ENCODE measurements around the gene GBGT1. TPM values are rescaled to one million over a fixed set of nuclear protein-coding genes. Genes with fewer than 3 reads are reported as not detected.

Gene GBGT1
- total and polyA plus RNA-seq, 9 of the 15 experiments (the other 6 are each of a cell fraction or from before 2014, with no cell fraction given), result 0.55 to 25.8 (median 13.7) TPM

DNA sequence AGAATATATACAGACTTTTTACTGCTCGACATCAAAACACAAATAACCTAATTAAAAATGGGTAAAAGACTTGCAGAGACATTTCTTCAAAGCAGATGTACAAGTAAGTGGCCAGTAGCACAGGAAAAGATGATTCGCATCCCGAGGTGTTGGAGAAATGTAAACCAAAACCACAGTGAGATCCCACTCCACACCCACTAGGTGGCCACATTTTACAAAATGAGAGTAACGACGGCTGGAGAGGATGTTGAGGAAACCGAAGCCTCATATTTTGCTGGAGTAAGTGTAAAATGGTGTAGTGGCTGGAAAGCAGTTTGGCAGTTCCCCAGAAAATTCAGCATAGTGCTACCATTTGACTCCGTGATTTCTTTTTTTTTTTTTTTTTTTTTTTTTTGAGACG lies 21.3 kb upstream of the GBGT1 start:
- no peak overlapping the region for H3K4me3 ChIP-seq
- H4K20me1 ChIP-seq (replicated peaks; ENCODE audit: control insufficient read depth, insufficient read depth, low read length), result no peaks in the 10 kb centered on the region
- intact Hi-C loops (cut with micrococcal nuclease), result loop anchor here (2.0 to 5.0 kb wide), 3 partner anchors 52 to 302 kb away; no protein-coding TSS in a partner anchor
- H2AFZ ChIP-seq (ENCODE audit: low read depth, low read length), result no peak overlapping the region
- ATAC-seq (peak; percentile 86), FAIRE-seq (peak; percentile 98), DNase-seq (ENCODE audit: extremely low read depth in 1 of 4, low spot score in 3 of 4) (peak; percentile 69 to 83 (median 70))
- ChIA-PET CTCF (ENCODE audit: low intra/inter-chr PET ratio) (interaction anchor here (0.7 to 3.0 kb wide), 8 partner anchors 141 to 301 kb away, joined by 3 to 33 read pairs (median 6); no protein-coding TSS in a partner anchor), POLR2A (interaction anchor here (2.0 kb wide), 1 partner anchor 163 kb away, joined by 4 read pairs; the partner anchor contains the start of genes MED22 and RPL7A)
- no TSS peak for BruUV-seq (replicated peaks)
- in situ Hi-C loops (cut with MboI), result loop anchor here (5.0 kb wide), 2 partner anchors 147 to 302 kb away; no protein-coding TSS in a partner anchor
- H3K9me1 ChIP-seq (ENCODE audit: control insufficient read depth, insufficient read depth, low read length), result no peaks in the 10 kb centered on the region
- H3K79me2 ChIP-seq (ENCODE audit: control insufficient read depth, insufficient read depth, low read length), result no peaks in the 10 kb centered on the region
- H3K27ac ChIP-seq (ENCODE audit: extremely low read depth, low read depth, low read length), result no peak overlapping the region
- H3K27me3 ChIP-seq (ENCODE audit: control insufficient read depth in 2 of 2, insufficient read depth in 2 of 2, low read length in 2 of 2), result peaks cover 19 to 34% of the 10 kb centered on the region in 2 experiments; a peak in 4 of 5 replicates
- H3K4me1 ChIP-seq (replicated peaks in 1 of 2; ENCODE audit: control insufficient read depth in 2 of 2, insufficient read depth in 2 of 2, low read length in 2 of 2), result peaks cover 4 to 15% of the 10 kb centered on the region in 2 experiments; a peak in 3 of 5 replicates
- H3K9me3 ChIP-seq (replicated peaks; ENCODE audit: control insufficient read depth, insufficient read depth, low read depth, low read length), result no peaks in the 10 kb centered on the region
- H3K36me3 ChIP-seq (ENCODE audit: control insufficient read depth, insufficient read depth, low read length), result no peaks in the 10 kb centered on the region
- H3K4me2 ChIP-seq (ENCODE audit: insufficient read depth, low read length), result no peak overlapping the region
- no peak overlapping the region for H3K9ac ChIP-seq (ENCODE audit: insufficient read depth in 1 of 2, low read depth in 2 of 2, low read length in 2 of 2)
- 2% methylated on average over 7 of the region's 8 CpGs for WGBS (ENCODE audit: insufficient coverage, low coverage, missing lambda C conversion rate)
- TF ChIP-seq LCOR (CRISPR knock-in tag; IDR thresholded peaks at IDR 0.05), result no peak
- no peak for TF ChIP-seq NR2F6 (CRISPR knock-in tag; IDR thresholded peaks at IDR 0.05)
- peak; percentile 54 for TF ChIP-seq SMC3 (conservative IDR thresholded peaks at IDR 0.05; ENCODE audit: insufficient read depth, low read depth, low read length)
- TF ChIP-seq STAG1 (CRISPR knock-in tag; IDR thresholded peaks at IDR 0.05; ENCODE audit: borderline replicate concordance), result peak; percentile 58; the same call in 1 of the 2 replicates
- no peak for TF ChIP-seq CUX1 (CRISPR knock-in tag; IDR thresholded peaks at IDR 0.05)
- peak in 1 of 2 experiments; percentile 52; a peak in 1 of 4 replicates for TF ChIP-seq RCOR1 (IDR thresholded peaks at IDR 0.05; ENCODE audit: borderline replicate concordance in 1 of 2, low read depth in 2 of 2, low read length in 2 of 2)
- no peak for TF ChIP-seq ZC3H4 (CRISPR knock-in tag; IDR thresholded peaks at IDR 0.05; ENCODE audit: borderline replicate concordance)
- 0 out of 4 replicates have a peak, but pooled peaks of 1 of the 2 experiments have one; percentile 19 for TF ChIP-seq MAZ (CRISPR knock-in tag; conservative IDR thresholded peaks at IDR 0.05 in 1 of 2, IDR thresholded peaks at IDR 0.05 in 1 of 2)
- peak; percentile 52; the same call in 1 of the 2 replicates for TF ChIP-seq RB1 (IDR thresholded peaks at IDR 0.05; ENCODE audit: low read depth)
- peak; percentile 33; the same call in 1 of the 2 replicates for TF ChIP-seq DEAF1 (CRISPR knock-in tag; IDR thresholded peaks at IDR 0.05)
- TF ChIP-seq ZNF740 (CRISPR knock-in tag; IDR thresholded peaks at IDR 0.05), result no peak
- no peak for TF ChIP-seq ZNF740 (tag; IDR thresholded peaks at IDR 0.05)

All from K562 (cell line).